ENCODE data around the gene SMCHD1.

Gene SMCHD1

GRCh38 chr18:2811416-2811815, 155.9 kb downstream of the SMCHD1 start:
- Histone ChIP-seq H3K36me3 (replicated peaks) (no peaks in the 10 kb centered on the region), H3K27me3 (replicated peaks) (no peaks in the 10 kb centered on the region), H3K4me3 (ENCODE audit: low read depth, low read length) (no peak overlapping the region), H3K27ac (no peak overlapping the region)
- TF ChIP-seq CTCF (IDR thresholded peaks at IDR 0.05; ENCODE audit: low read depth, low read length, missing control alignments), result no peak
- in situ Hi-C loops (cut with HindIII; ENCODE audit: low pct_ligation_motif_present, low sequenced_read_pairs), result no loop called here
- no peak for DNase-seq

- no peak for TF ChIP-seq CTCF (IDR thresholded peaks at IDR 0.05; ENCODE audit: low read depth, low read length, missing control alignments)
- in situ Hi-C loops (cut with HindIII; ENCODE audit: low pct_ligation_motif_present, low sequenced_read_pairs), result no loop called here
- H3K4me3 ChIP-seq (ENCODE audit: low read depth, low read length), result no peak overlapping the region
- no peak overlapping the region for H3K27ac ChIP-seq
- H3K36me3 ChIP-seq (replicated peaks), result no peaks in the 10 kb centered on the region
- H3K27me3 ChIP-seq (replicated peaks), result no peaks in the 10 kb centered on the region
- no peak for DNase-seq
Measured at GRCh38 chr18:2814928-2815327, 159.4 kb downstream of the SMCHD1 start.

- no peak for TF ChIP-seq CTCF (IDR thresholded peaks at IDR 0.05; ENCODE audit: low read depth, low read length, missing control alignments)
- Histone ChIP-seq H3K27me3 (replicated peaks) (no peaks in the 10 kb centered on the region), H3K27ac (no peak overlapping the region), H3K4me3 (ENCODE audit: low read depth, low read length) (no peak overlapping the region), H3K36me3 (replicated peaks) (no peaks in the 10 kb centered on the region)
- no peak for DNase-seq
- in situ Hi-C loops (cut with HindIII; ENCODE audit: low pct_ligation_motif_present, low sequenced_read_pairs), result no loop called here
Measured at GRCh38 chr18:2818281-2818680, 162.8 kb downstream of the SMCHD1 start.

- TF ChIP-seq CTCF (IDR thresholded peaks at IDR 0.05; ENCODE audit: low read depth, low read length, missing control alignments), result no peak
- Histone ChIP-seq H3K36me3 (replicated peaks) (no peaks in the 10 kb centered on the region), H3K27me3 (replicated peaks) (no peaks in the 10 kb centered on the region), H3K27ac (no peak overlapping the region), H3K4me3 (ENCODE audit: low read depth, low read length) (no peak overlapping the region)
- in situ Hi-C loops (cut with HindIII; ENCODE audit: low pct_ligation_motif_present, low sequenced_read_pairs), result no loop called here
- no peak for DNase-seq
Measured at GRCh38 chr18:2821695-2822094, 166.2 kb downstream of the SMCHD1 start.

GRCh38 chr18:2822213-2822921, 166.8 kb downstream of the SMCHD1 start:
- in situ Hi-C loops (cut with HindIII; ENCODE audit: low pct_ligation_motif_present, low sequenced_read_pairs), result no loop called here
- Histone ChIP-seq H3K36me3 (replicated peaks) (no peaks in the 10 kb centered on the region), H3K27ac (no peak overlapping the region), H3K27me3 (replicated peaks) (no peaks in the 10 kb centered on the region), H3K4me3 (ENCODE audit: low read depth, low read length) (no peak overlapping the region)
- DNase-seq, result no peak
- TF ChIP-seq CTCF (IDR thresholded peaks at IDR 0.05; ENCODE audit: low read depth, low read length, missing control alignments), result no peak

- Histone ChIP-seq H3K36me3 (replicated peaks) (no peaks in the 10 kb centered on the region), H3K4me3 (ENCODE audit: low read depth, low read length) (no peak overlapping the region), H3K27ac (no peak overlapping the region), H3K27me3 (replicated peaks) (no peaks in the 10 kb centered on the region)
- TF ChIP-seq CTCF (IDR thresholded peaks at IDR 0.05; ENCODE audit: low read depth, low read length, missing control alignments), result no peak
- no peak for DNase-seq
- in situ Hi-C loops (cut with HindIII; ENCODE audit: low pct_ligation_motif_present, low sequenced_read_pairs), result no loop called here
Measured at GRCh38 chr18:2823202-2823601, 167.7 kb downstream of the SMCHD1 start.
